Ishikawa (cell line): ENCODE data around the gene C1QB.

Source experiments
- CEBPB ChIP-seq: IDR thresholded peaks from 2 replicates; pipeline ENCODE4 v1.6.1; 2012
- CREB1 ChIP-seq: IDR thresholded peaks from 2 replicates; pipeline ENCODE4 v1.6.1; 2012; ENCODE audit warnings: low read depth
- EGR1 ChIP-seq: IDR thresholded peaks from 2 replicates; pipeline ENCODE4 v1.6.1; 2012
- EP300 ChIP-seq: IDR thresholded peaks from 2 replicates; pipeline ENCODE4 v1.6.1; 2012; ENCODE audit warnings: borderline replicate concordance
- FOXM1 ChIP-seq: IDR thresholded peaks from 2 replicates; pipeline ENCODE4 v1.6.1; 2012; ENCODE audit warnings: low read depth, borderline replicate concordance
- NFIC ChIP-seq: IDR thresholded peaks from 2 replicates; pipeline ENCODE4 v1.6.1; 2012
- RAD21 ChIP-seq: IDR thresholded peaks from 2 replicates; pipeline ENCODE4 v1.6.1; 2012; ENCODE audit warnings: low read depth
- REST ChIP-seq: IDR thresholded peaks from 2 replicates; pipeline ENCODE4 v1.6.1; 2012; ENCODE audit warnings: low read depth, mild to moderate bottlenecking
- TAF1 ChIP-seq: IDR thresholded peaks from 2 replicates; pipeline ENCODE4 v1.6.1; 2012; ENCODE audit warnings: low read depth, mild to moderate bottlenecking
- TCF12 ChIP-seq: IDR thresholded peaks from 2 replicates; pipeline ENCODE4 v1.6.1; 2012; ENCODE audit warnings: low read depth
- TEAD4 ChIP-seq: IDR thresholded peaks from 2 replicates; pipeline ENCODE4 v1.6.1; 2012
- USF1 ChIP-seq: IDR thresholded peaks from 2 replicates; pipeline ENCODE4 v1.6.1; 2012
- YY1 ChIP-seq: IDR thresholded peaks from 2 replicates; pipeline ENCODE4 v1.6.1; 2012; ENCODE audit warnings: low read depth
- ZBTB7A ChIP-seq: IDR thresholded peaks from 2 replicates; pipeline ENCODE4 v1.6.1; 2012; ENCODE audit warnings: low read depth
- TF ChIP-seq, protein P1 (sequence below): IDR thresholded peaks from 2 replicates; pipeline ENCODE4 v1.6.1; 2012

C1QB gene

GRCh38 chr1:22611530-22611947 is 41.5 kb upstream of the C1QB start:
- TF ChIP-seq REST (peak; percentile 99), YY1 (peak; percentile 50; the same call in 1 of the 2 replicates), TEAD4 (no peak; the same call in 1 of the 2 replicates), USF1 (no peak), CEBPB (no peak), FOXM1 (no peak), CREB1 (no peak)
- TF ChIP-seq, protein P1, sequence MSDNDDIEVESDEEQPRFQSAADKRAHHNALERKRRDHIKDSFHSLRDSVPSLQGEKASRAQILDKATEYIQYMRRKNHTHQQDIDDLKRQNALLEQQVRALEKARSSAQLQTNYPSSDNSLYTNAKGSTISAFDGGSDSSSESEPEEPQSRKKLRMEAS: peak; percentile 44; the same call in 1 of the 2 replicates

GRCh38 chr1:22612671-22613571 is 40.1 kb upstream of the C1QB start:
- TF ChIP-seq ZBTB7A: no peak
- no peak for TF ChIP-seq CEBPB
- no peak for TF ChIP-seq FOXM1
- no peak for TF ChIP-seq TEAD4
- no peak for TF ChIP-seq CREB1
- no peak for TF ChIP-seq TCF12

GRCh38 chr1:22613572-22613918 is 39.5 kb upstream of the C1QB start:
- TF ChIP-seq TAF1: no peak
- TF ChIP-seq NFIC: no peak
- TF ChIP-seq FOXM1: no peak
- no peak for TF ChIP-seq TEAD4
- no peak for TF ChIP-seq USF1
- no peak for TF ChIP-seq ZBTB7A
- no peak for TF ChIP-seq TCF12
- TF ChIP-seq CEBPB: no peak
- TF ChIP-seq REST: no peak
- no peak for TF ChIP-seq CREB1
- no peak for TF ChIP-seq EP300
- TF ChIP-seq YY1: no peak
- TF ChIP-seq RAD21: no peak
- TF ChIP-seq EGR1: no peak
- TF ChIP-seq, protein P1: no peak

DNA sequence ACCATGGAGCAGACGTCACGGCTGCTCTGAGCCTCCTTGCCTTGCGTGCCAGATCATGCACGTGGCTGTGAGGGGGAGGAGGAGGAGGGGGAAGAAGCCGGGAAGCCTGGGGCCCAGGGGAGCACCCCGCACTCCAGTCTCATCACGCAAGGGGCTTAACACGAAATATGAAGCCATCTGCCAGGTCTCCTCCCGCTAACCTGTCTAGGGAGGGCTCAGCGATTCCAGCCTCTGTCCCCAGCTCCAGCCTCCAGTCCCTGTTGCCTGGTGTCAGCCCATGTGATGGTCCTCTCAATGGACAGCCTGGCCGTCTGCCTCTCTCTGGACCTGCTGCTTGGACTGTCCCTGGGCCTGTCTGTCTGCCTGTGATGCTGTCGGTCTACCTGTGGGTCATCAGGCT is 39.1 kb upstream of the C1QB start:
- TF ChIP-seq CEBPB: no peak
- TF ChIP-seq, protein P1: no peak
- no peak for TF ChIP-seq NFIC
- no peak for TF ChIP-seq TAF1
- no peak for TF ChIP-seq RAD21
- no peak for TF ChIP-seq TEAD4
- no peak for TF ChIP-seq USF1
- TF ChIP-seq YY1: no peak
- TF ChIP-seq EGR1: no peak
- no peak for TF ChIP-seq CREB1
- TF ChIP-seq EP300: no peak

DNA sequence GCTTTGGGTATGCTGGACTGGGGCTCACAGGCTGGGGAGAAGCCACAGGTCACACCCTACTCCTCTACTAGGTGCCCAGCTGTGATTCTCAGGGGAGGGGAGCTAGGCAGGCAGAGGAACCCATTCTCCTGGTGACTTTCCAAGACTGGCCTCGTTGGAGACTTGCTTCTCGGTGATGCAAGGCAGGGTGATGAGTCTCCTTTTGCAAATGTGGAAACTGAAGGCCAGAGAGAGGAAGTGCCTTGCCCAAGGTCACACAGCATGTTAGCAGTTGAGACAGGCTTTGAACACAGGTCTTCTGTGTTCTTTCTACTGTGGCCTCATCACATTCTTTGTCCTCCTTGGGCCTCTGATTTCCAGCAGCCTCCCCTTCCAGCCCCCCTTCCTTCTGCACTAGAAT is 37.1 kb upstream of the C1QB start:
- no peak for TF ChIP-seq CEBPB
- TF ChIP-seq CREB1: no peak
- no peak for TF ChIP-seq TEAD4
- TF ChIP-seq FOXM1: no peak
- no peak for TF ChIP-seq TCF12
- TF ChIP-seq NFIC: no peak
- TF ChIP-seq YY1: no peak
- no peak for TF ChIP-seq USF1
